SHP77 (cell line): ENCODE data around the gene HDGFL2.

Experiments
- DNase-seq, 2 experiments: peaks; one replicate each; lab custom pipeline; 2025; lab: John Stamatoyannopoulos, UW

The HDGFL2 gene

DNA sequence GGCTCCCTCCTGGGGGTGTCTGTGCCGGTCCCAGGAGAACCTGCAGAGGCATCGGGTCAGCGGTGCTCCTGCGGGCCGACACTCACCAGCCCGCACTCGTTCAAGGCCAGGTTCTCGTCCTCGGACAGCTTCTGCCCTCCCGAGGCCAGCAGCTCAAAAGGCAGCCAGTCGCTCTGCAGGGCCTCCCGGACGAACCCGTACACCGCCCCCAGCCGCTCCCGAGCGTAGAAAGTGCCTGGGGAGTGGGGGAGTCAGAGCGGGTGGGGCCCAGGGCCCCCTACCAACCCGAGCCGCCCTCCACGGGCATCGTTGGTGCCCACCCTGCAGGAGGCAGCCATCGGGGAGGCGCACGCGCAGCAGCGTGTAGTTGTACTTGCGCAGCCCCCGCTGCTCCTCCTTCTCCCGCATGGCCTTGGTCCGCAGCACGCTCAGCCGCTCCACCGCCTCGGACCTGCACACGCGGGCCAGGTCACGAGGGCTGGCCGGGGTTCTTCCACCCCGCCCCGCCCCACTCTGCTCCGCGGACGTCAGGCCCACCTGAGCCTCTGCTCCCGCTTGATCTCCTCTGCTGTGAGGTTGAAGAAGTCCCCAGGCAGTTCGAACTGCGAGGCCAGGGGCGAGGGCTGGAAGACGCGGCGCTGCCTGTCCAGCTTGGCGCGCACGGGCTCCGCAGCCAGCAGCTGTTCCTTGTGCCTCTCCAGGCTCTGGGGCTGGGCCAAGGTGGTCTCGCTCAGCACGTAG is 26.0 kb upstream of the HDGFL2 start:
- no peak for DNase-seq

DNA sequence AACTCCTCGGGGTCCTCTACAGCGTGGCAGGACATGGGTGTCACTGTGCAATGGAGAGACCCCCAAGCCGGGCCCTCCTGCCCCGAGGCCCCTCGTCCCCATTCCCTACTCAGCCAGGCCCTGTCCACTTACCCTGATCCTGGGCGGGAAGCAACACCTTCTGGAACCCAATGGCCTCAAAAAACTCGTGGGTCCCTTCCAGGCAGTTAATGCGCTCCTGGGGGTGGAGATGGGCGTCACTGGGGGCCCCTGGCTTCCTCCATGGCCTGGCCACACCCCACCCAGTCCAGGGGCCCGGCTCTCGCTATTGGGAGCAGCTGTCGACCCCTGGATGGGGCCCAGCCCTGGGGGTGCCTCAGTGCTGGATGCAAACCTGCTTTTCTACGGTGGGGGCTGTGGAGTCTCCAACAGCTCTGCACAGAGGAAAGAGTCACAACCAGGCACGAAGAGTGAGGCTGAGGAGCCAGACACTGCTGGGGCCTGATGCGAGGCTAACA is 25.3 kb upstream of the HDGFL2 start:
- no peak for DNase-seq

DNA sequence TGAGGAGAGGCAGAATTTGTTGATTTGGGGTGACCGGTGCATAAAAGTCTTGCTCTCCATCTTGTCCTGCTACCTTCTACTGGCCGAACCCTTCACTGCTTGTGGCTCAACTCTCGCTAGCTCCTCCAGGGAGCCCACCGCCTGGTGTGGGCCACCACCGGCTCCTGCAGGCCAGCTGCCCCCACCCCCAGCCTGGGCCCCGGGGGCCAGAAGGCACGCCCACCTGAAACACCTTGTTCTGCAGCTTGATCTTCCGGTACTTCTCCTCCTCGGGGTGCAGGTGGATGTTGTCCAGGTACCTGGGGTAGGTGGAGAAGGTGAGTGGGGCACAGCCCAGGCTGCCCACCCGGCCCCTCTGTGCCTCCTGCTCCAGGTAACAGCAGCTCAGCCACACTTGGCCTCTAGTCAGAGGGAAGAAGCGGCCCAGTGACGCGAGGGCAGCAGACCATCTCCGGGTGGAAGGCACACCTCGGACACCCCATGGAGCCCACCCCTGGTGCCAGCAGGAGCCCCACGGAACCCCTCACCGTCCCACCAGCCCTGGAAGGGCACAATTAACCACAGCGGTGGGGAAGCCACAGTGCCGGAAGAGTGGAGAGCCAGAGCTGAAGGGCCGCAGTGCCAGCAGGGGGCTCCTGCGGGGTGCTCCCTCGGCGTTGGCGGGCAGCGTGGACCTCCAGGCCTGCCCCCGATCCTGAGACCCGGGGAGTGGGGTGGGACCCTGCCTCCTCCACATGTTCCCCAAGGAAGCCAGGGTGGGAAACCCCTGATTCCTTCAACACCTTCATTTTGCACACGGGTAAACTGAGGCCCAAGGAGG is 24.6 kb upstream of the HDGFL2 start:
- DNase-seq, result no peak

DNA sequence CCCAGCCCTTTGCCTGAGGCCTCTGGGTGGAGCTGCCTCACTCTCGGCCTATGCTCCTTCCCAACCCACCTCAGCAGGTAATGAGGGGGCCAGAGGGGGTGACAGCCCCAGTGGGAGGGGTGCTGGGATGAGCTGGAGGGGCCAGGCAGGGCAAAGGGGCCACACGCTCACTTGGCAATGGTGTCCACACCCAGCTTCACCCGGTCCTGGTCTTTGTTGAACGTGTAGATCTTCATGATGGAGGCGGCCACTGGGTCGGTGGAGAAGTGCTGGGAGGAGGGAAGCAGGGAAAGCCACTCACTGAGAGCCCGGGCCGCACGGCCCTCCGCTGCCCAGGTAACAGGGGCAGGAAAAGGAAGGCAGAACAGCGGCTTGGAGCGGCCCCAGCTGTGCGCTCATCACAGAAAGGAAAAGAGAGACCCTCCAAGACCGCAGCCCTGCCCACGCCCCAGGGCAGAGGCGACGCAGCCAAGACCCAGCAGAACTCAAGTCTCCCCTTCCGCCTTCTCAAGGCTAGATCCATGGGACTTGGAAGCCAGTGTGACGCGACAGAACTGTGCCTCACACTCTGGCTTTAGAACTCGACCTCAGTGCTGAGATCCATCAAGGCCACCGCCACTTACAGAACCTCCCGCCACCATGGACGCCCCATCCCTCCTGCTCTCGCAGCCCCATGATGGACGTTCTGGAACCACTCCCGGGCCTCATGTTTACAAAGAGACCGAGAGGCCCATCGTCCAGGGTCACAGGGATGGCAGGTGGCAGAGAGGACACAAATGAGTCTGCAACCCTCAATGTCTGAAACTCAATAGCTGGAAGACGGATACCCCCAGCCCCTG is 23.7 kb upstream of the HDGFL2 start:
- DNase-seq, result no peak

DNA sequence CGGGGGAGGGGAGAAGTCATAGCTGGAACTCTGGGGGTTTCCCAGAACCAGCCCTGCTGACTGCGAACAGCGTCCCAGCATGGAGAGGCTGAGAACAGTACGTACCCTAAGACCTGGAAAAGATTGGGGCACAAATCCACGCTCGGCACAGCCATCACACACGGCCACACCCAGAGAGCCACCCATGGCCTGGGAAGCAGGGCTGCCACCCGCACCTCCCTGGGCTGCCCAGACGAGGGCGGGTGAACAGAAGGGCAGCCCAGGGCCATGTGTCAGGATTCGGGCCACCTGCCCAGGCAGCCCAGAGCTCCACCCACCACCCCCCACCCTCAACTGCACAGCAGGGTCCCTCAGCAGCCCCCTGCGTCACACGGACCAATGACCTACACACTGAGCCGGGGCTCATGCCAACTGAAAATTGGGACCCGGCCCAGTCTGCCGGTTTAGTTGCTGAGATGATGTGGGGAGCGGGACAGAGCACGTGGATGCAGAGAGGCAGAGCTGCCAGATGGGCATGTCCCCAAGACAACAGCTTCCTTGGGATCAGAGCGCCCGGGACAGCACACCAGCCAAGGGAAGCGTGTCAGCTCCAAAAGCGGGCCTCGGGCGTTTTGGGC is 23.0 kb upstream of the HDGFL2 start:
- no peak for DNase-seq

DNA sequence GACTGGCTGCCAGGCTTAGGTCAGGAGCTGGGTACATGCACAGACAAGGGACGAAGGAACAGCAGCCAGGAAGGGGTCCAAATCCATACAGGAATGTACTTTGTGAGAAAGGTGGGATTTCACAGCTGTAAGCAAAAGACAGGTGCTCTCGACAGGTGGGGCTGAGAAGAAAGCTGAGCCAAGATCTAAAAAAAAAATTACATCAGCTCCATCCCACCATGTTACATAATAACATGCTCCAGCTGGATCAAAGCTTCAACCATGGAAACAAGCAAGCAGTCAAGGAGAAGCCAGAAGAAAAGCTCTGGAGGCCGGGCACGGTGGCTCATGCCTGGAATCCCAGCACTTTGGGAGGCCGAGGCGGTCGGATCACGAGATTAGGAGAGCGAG is 22.5 kb upstream of the HDGFL2 start:
- no peak for DNase-seq

DNA sequence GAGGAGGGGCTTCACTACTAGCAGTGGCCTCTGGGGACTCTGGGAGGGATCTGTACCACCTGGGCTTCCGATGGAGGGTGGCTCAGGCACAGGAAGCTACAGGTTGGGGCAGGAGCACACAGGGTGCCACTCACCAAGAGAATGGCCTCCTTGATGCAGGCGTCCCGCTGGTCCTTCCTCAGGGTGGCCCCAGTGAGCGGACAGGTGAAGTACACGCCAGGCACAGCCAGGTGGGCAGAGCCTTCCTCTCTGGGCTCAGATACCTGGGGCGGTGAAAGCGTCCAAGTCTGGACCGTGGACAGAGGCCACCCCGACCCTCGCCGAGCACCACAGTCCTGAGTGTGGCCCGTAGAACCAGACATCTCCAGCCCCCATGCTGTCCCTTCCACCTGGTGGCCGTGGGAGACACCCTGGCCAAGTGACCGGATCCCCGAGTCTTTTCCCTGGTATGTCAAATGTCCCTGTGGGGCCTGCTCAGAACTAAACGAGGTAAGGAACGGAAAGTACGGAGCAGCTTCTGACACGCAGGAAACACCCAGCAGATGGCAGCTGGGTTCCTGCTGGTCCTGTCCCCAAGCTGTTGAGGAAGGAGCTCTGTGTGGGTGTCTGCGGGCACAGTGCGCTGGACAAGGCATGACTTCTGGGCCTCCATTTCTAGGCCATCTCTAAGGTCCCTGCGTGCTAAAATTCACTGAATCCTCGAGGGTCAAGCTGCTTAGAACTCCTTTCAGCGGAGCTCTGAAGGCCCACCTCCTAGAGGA is 19.7 kb upstream of the HDGFL2 start:
- DNase-seq, result no peak

DNA sequence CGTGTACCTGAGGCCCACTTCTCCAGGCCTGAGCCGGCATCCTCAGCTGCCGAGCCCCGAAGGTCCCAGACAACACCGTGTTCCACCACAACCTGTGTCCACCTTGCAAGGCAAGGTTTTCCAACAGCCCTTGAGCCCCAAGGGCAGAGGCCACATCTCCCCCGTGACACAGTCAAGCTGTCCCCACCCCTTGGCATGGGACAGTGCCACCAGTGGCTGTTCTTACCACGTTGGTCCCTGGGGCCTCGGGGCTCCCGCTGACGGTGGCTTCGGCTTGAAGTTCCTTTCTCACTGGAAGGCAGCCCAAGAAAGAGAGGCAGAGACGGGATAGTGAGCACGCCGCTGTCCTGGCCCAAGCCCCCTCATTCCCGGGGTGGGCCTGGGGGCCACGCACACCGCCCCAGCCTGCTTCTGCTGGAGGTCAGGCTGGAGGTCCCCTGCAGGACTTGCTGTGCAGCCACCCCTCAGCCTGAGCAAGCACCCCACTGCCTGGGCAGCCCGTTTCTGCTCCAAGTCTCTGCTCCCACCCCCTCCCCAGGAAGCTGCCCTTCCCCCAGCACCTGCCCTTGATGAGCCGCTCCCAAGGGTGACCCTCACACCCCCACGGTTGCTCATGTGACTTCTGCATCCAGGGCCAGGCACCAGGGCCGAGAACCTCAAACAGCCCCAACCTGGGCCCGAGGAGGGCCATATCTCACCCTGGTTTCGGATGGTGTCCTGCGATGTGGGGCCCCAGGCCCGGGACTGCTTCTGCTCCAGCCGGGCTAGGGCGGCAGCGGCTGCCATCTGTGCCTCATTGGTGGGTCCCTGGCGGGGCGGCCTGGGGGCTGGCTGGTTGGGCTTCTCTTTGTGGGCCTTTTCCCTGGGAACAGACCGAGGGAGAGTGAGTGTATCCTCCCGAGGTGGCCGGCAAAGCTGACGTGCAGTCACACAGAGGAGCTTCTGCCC is 18.6 kb upstream of the HDGFL2 start:
- no peak for DNase-seq

DNA sequence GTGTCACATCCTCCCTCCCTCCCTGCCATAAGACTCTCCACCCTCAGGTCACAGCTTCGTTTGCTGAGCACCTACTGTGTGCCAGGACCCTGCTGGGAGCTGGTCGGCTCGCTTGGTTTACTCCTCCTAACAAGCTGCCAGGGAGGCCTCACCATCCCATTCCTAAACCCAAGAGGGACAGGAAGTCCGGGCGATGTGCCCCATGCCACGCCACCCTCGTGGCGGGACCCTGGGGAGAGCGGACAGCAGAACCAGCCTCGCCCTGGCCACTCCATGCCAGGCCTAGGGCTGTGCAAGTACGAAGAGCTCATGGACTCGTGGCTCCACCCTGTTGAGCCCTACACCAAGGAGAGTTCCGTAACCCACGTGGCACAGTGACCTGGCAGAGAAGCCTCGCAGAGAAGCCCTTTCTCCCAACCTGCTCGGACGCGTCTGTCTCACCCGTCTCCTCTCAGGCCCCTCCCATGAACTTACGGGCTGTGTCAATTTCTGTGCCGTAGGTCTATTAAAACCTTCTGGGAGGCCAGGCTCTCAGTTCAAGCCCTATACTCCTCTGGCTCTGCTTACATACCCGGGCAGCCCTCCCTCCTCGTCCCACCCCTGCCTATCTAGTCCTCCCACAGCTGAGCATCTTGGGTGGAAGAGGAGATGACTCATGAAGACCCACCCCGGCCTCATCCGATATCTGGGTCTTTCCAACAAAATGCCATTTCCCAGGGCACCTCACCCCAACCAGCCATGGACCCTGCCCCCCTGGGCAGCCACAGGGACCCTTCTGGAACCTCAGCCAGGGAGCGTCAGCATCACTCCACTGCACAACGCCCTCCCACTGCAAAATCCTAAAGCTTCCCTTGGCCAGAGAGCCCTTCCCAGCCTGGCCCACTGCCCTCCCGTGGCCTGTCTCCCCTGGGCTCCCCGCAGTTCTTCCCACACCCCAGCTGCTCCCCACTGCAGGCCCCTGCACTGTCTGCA is 17.1 kb upstream of the HDGFL2 start:
- DNase-seq, result no peak

DNA sequence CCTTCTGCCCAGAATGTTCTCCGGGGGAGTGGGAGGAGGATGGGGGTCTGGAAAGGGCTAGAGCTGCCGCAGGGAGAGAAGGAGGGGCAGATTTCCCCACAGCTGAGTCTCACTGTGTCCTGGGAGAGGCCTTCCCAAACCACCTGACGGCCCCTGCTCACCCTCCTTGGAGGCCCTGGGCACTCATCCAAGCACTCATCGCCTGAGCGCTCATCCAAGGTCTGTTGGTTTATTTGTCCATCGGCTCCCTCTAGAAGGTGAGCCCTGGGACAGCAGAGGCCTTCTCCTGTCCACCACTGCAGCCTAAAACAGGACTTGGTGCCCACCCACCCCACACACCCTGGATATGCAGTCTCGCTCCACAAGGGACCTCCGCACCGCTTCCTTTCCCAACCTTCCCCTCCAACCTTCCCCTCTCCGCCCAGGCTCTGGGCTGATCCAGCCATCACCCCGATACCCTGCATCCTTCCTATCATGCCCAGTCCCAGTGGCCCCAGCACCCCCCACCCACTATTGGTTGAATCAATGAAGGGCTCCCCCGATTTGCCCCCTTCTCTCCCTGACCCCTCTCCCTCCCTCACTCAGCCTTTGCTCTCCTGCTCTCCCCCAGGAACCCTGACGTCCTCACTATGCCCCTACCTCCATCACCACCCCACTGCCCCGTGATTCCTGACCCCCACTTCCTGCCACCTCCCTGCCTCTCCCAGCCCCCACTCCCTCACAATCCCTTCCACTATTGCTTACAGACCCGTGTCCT is 16.2 kb upstream of the HDGFL2 start:
- DNase-seq, result peak; percentile 26 to 39

DNA sequence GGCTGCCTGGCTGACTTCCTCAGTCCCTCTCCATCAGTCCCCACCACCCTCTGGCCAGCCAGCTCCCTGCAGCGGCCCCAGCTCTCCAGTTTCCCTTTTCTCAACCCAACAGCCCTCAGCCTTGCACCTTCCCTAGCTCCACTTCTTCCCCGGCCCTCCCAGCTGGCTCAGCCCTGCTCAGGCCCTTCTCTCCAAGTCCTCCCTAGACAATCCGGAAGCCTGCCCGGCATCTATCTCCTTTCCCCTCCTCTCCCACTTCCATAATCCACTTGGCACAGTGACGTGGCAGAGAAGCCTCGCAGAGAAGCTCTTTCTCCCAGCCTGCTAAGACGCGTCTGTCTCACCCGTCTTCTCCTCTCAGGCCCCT is 15.6 kb upstream of the HDGFL2 start:
- peak in 1 of 2 experiments; percentile 22 for DNase-seq

DNA sequence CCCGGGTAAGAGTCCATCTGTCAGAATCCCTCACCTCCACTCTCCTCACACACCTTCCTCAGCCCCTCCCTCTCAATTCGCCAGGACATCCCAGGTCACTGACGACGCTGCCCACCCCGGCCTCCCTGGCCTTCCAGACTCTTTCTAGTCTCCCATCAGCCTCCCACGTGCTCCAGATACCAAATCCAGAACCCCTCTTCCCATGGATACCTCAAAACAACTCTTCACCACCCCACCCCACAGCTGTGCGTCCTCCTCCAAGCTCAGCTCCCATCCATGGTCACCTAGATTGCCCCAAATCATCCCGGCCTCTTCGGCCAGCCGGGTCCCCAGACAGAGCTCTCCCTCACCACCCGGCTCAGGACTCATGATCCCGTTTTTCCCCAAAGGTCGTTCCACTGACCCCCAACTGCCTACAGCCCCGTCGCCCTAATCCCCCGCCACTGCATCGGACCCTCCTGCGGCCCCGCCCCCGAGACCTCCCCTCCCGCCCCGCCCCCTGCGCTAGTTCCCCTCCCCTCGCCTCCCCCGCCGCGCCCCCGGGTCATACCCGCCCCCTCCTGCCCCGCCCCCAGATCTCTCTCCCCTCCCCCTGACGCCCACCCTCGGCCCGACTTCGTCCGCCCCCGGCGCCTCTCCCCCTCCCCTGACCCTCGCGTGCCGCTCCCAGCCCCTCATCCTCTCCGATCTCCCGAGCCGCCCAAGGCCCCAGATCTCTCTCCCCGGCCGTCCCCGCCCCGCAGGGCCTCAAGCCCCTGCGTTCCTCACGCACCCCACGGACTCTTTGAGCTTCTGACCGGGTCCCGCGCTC is 15.0 kb upstream of the HDGFL2 start:
- peak; percentile 38 to 40 for DNase-seq

DNA sequence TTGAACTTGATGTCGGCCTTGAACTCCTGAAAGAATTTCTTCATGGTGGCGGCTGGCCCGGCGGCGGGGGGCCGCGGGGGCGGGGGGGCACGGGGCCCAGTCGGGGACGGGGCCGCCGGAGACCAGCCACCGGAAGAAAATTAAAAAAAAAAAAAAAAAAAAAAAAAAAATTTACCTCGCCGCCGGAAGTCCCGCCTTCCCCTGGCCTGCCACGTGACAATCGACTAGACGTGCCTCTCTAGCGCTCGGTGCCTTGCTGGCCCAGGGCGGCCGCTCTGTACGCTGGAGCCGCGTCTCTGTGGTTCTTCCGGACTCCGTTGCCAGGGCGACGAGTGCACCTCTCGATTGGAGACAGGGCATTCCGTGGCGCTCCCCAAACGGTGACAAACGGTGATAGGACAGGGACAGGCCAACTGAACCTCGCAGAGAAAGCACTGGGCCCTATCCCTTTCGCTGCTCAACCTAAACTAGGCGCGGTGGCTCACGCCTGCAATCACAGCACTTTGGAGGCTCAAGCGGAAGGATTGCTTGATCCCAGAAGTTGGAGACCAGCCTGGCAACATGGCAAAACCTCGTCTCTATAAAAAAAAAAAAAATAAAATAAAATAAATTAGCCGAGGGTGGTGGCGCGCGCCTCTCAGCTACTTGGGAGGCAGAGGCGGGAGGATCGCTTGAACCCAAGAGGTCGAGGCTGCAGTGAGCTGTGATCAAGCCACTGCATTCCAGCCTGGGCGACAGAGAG is 14.3 kb upstream of the HDGFL2 start, which contains the start of gene UBXN6:
TSS of gene UBXN6 (minus strand) at position 141 of the 742 bp plus-strand sequence. CDS start at position 44, 97 bp downstream.
- DNase-seq, result peak; percentile 96 to 98

DNA sequence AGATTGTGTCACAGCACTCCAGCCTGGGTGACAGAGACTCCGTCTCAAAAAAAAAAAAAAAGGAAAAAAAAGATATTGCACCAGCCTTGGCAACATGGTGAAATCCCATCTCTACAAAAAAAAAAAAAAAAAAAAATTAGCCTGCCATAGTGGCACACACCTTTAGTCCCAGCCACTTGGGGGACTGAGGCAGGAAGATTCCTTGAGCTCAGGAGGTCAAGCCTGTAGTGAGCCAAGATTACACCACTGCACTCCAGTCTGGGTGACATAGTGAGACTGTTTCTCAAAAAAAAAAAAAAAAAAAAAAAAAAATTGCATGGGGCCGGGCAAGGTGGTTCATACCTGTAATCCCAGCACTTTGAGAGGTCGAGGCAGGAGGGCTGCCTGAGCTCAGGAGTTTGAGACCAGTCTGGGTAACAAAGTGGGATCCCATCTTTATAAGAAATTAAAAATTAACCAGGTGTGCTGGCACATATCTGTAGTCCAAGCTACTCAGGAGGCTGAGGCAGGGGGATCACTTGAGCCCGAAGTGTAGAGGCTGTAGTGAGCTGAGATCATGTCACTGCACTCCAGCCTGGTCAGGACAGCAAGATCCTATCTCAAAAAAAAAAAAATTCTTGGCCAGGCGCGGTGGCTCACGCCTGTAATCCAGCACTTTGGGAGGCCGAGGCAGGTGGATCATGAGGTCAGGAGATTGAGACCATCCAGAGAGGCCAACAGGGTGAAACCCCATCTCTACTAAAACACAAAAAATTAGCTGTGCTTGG is 7.1 kb upstream of the HDGFL2 start:
- DNase-seq, result no peak

DNA sequence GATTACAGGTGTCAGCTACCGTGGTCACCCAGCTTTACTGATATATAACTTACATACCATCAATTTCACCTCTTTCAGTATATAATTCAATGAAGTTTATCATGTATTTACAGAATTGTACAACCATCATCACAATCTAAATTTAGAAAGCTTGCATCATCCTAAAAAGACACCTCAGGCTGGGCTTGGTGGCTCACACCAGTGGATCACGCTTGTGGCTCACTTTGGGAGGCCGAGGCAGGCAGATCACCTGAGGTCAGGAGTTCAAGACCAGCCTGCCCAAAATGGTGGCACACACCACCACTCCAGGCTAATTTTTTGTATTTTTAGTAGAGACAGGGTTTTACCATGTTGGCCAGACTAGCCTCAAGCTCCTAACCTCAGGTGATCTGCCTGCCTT is 4.3 kb upstream of the HDGFL2 start:
- DNase-seq, result no peak
